Measurements from ENCODE around the gene PDLIM1. TPM values are rescaled to one million over a fixed set of nuclear protein-coding genes. Genes with fewer than 3 reads are reported as not detected.

PDLIM1 gene
- total and polyA plus RNA-seq, 10 donors: 101 to 225 (median 168) TPM

DNA sequence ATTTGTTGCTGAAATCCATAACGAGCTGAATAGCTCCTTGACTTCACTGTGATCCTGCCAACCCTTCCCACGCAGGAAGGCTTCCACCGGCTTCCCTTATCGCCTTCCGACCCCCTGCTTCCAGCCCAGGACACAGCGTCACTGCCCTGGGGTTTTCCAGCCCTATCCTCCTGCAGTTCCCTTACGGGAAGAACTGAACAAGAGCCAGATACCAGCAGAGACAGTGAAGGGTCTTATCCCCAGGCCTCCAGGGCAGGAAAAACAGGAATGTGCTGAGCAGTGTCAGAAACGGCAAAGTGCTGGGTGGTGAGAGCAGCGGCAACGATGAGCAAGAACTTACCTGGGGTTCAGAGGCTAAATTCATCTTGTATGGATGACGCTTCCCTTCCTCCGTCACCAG, 22.4 kb downstream of the PDLIM1 start:
- TF ChIP-seq POLR2AphosphoS5 (IDR thresholded peaks at IDR 0.05): peak; percentile 39 to 93 (median 88)
- TF ChIP-seq POLR2A (IDR thresholded peaks at IDR 0.05): no peak
- 62 to 75% (median 72%) methylated on average over 12 of the region's 12 CpGs for WGBS, 5 donors
- no peak for DNase-seq
- H3K27ac ChIP-seq: peak overlapping the region in 7 of 8 donors; percentile 72 to 86 (median 82)
- H3K27me3 ChIP-seq (replicated peaks in 1 of 7): no peaks in the 10 kb centered on the region
- H3K36me3 ChIP-seq: peaks cover 0 to 73% (median 19%) of the 10 kb centered on the region in 6 donors
- H3K4me1 ChIP-seq: peaks cover 19 to 64% (median 46%) of the 10 kb centered on the region in 6 donors
- H3K4me3 ChIP-seq: no peak overlapping the region
- H3K9me3 ChIP-seq: no peaks in the 10 kb centered on the region
- intact Hi-C loops (cut with DNase I; ENCODE audit: low total_unique reads): no loop called here

GRCh38 chr10:95267251-95267650, 23.6 kb downstream of the PDLIM1 start:
- peaks cover 0 to 84% (median 21%) of the 10 kb centered on the region in 6 donors for H3K36me3 ChIP-seq
- H3K4me3 ChIP-seq: no peak overlapping the region
- no peak for DNase-seq
- no peaks in the 10 kb centered on the region for H3K9me3 ChIP-seq
- peak overlapping the region in 6 of 8 donors; percentile 72 to 86 (median 83) for H3K27ac ChIP-seq
- H3K4me1 ChIP-seq: peaks cover 19 to 64% (median 39%) of the 10 kb centered on the region in 6 donors
- intact Hi-C loops (cut with DNase I; ENCODE audit: low total_unique reads): no loop called here
- TF ChIP-seq, protein P1, sequence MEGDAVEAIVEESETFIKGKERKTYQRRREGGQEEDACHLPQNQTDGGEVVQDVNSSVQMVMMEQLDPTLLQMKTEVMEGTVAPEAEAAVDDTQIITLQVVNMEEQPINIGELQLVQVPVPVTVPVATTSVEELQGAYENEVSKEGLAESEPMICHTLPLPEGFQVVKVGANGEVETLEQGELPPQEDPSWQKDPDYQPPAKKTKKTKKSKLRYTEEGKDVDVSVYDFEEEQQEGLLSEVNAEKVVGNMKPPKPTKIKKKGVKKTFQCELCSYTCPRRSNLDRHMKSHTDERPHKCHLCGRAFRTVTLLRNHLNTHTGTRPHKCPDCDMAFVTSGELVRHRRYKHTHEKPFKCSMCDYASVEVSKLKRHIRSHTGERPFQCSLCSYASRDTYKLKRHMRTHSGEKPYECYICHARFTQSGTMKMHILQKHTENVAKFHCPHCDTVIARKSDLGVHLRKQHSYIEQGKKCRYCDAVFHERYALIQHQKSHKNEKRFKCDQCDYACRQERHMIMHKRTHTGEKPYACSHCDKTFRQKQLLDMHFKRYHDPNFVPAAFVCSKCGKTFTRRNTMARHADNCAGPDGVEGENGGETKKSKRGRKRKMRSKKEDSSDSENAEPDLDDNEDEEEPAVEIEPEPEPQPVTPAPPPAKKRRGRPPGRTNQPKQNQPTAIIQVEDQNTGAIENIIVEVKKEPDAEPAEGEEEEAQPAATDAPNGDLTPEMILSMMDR (IDR thresholded peaks at IDR 0.05 in 8 of 11, conservative IDR thresholded peaks at IDR 0.05 in 3 of 11): no peak
- TF ChIP-seq POLR2A (IDR thresholded peaks at IDR 0.05) (no peak), POLR2AphosphoS5 (IDR thresholded peaks at IDR 0.05) (no peak)
- no peaks in the 10 kb centered on the region for H3K27me3 ChIP-seq (replicated peaks in 1 of 7)
- WGBS, 5 donors: 73 to 91% (median 87%) methylated on average over 3 of the region's 3 CpGs

GRCh38 chr10:95266674-95267095, 24.1 kb downstream of the PDLIM1 start:
- intact Hi-C loops (cut with DNase I; ENCODE audit: low total_unique reads): no loop called here
- no peaks in the 10 kb centered on the region for H3K27me3 ChIP-seq (replicated peaks in 1 of 7)
- H3K4me3 ChIP-seq: no peak overlapping the region
- peak overlapping the region in 6 of 8 donors; percentile 23 to 86 (median 79) for H3K27ac ChIP-seq
- WGBS, 5 donors: 60 to 78% (median 66%) methylated on average over 1 of the region's 1 CpG
- no peaks in the 10 kb centered on the region for H3K9me3 ChIP-seq
- DNase-seq: no peak
- H3K36me3 ChIP-seq: peaks cover 0 to 89% (median 24%) of the 10 kb centered on the region in 6 donors
- H3K4me1 ChIP-seq: peaks cover 19 to 63% (median 38%) of the 10 kb centered on the region in 6 donors
- no peak for TF ChIP-seq POLR2A (IDR thresholded peaks at IDR 0.05)

DNA sequence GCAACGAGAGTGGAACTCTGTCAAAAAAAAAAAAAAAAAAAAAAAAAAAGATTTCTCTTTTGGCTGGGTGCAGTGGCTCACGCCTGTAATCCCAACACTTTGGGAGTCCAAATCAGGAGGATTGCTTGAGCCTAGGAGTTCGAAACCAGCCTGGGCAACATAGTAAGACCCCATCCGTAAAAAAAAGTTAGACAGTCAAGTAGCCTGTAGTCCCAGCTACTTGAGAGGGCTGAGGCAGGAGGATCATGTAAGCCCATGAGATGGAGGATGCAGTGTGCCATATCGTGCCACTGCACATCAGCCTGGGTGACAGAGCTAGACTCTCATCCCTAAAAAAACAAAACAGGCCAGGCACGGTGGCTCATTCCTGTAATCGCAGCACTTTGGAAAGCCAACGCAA, 25.2 kb downstream of the PDLIM1 start:
- Histone ChIP-seq H3K9me3 (no peaks in the 10 kb centered on the region), H3K27me3 (replicated peaks in 1 of 7) (no peaks in the 10 kb centered on the region), H3K4me1 (peaks cover 19 to 73% (median 38%) of the 10 kb centered on the region in 6 donors), H3K4me3 (no peak overlapping the region), H3K36me3 (peaks cover 0 to 89% (median 30%) of the 10 kb centered on the region in 6 donors), H3K27ac (peak overlapping the region in 1 of 8 donors; percentile 85)
- DNase-seq: no peak
- TF ChIP-seq POLR2AphosphoS5 (IDR thresholded peaks at IDR 0.05): no peak
- TF ChIP-seq, protein P1 (IDR thresholded peaks at IDR 0.05 in 8 of 11, conservative IDR thresholded peaks at IDR 0.05 in 3 of 11): no peak
- TF ChIP-seq POLR2A (IDR thresholded peaks at IDR 0.05): no peak
- 85 to 97% (median 96%) methylated on average over 8 of the region's 8 CpGs for WGBS, 5 donors
- intact Hi-C loops (cut with DNase I; ENCODE audit: low total_unique reads): no loop called here

- peaks cover 19 to 74% (median 38%) of the 10 kb centered on the region in 6 donors for H3K4me1 ChIP-seq
- no peak for DNase-seq
- no peak overlapping the region for H3K4me3 ChIP-seq
- H3K27me3 ChIP-seq (replicated peaks in 1 of 7): no peaks in the 10 kb centered on the region
- peak overlapping the region in 1 of 8 donors; percentile 26 for H3K27ac ChIP-seq
- TF ChIP-seq POLR2A (IDR thresholded peaks at IDR 0.05) (no peak), POLR2AphosphoS5 (IDR thresholded peaks at IDR 0.05) (no peak)
- TF ChIP-seq, protein P1 (IDR thresholded peaks at IDR 0.05 in 8 of 11, conservative IDR thresholded peaks at IDR 0.05 in 3 of 11): no peak
- WGBS, 5 donors: 69 to 81% (median 79%) methylated on average over 6 of the region's 6 CpGs
- intact Hi-C loops (cut with DNase I; ENCODE audit: low total_unique reads): no loop called here
- peaks cover 0 to 89% (median 33%) of the 10 kb centered on the region in 6 donors for H3K36me3 ChIP-seq
- H3K9me3 ChIP-seq: no peaks in the 10 kb centered on the region
Observed at GRCh38 chr10:95264227-95265051, 26.4 kb downstream of the PDLIM1 start.
